ENCODE data around the gene HOXC6. TPM values are rescaled to one million over a fixed set of nuclear protein-coding genes. Genes with fewer than 3 reads are reported as not detected.
"Not testable (repeated sequence)": the region's sequence is repeated elsewhere in the genome, so short reads cannot be mapped to it uniquely, and the experiment has no call there.

The HOXC6 gene
- total RNA-seq, 5 donors from 2014 or later (not counting 1 experiment from before 2014, with no cell fraction given): not detected

GRCh38 chr12:54042033-54042432, 13.8 kb downstream of the HOXC6 start:
- H3K9me3 ChIP-seq; DNase-seq; H3K4me3 ChIP-seq (ENCODE audit: control insufficient read depth in 1 of 2, extremely low read depth in 1 of 2, low read length in 1 of 2); H3K27ac Mint-ChIP-seq; H3K4me1 ChIP-seq (ENCODE audit: control insufficient read depth in 1 of 2, extremely low read depth in 1 of 2, insufficient read depth in 2 of 2, low read length in 2 of 2); ATAC-seq (replicated peaks in 1 of 4); H3K36me3 ChIP-seq (ENCODE audit: control insufficient read depth in 2 of 2, extremely low read depth in 1 of 2, insufficient read depth in 1 of 2, low read length in 1 of 2); H3K27ac ChIP-seq (ENCODE audit: low read length); H3K4me3 Mint-ChIP-seq; H3K36me3 Mint-ChIP-seq; H3K9me3 Mint-ChIP-seq; POLR2A ChIA-PET: not testable (repeated sequence)
- H3K27me3 ChIP-seq (replicated peaks in 1 of 2; ENCODE audit: control insufficient read depth in 2 of 2, extremely low read depth in 1 of 2, insufficient read depth in 2 of 2, low read length in 1 of 2): peaks cover 22 to 86% of the 10 kb centered on the region in 2 experiments
- CTCF ChIA-PET: interaction anchor here in 1 of 2 donors (1.2 kb wide), 1 partner anchor 10 kb away, joined by 3 read pairs; the partner anchor contains the start of gene HOXC5
- peaks cover 7 to 12% (median 11%) of the 10 kb centered on the region in 3 donors for H3K4me1 Mint-ChIP-seq
- H3K27me3 Mint-ChIP-seq: peaks cover 87 to 94% of the 10 kb centered on the region in 2 donors
- WGBS (ENCODE audit: insufficient coverage): 87% methylated on average over 3 of the region's 6 CpGs

GRCh38 chr12:54042970-54043853, 15.0 kb downstream of the HOXC6 start:
- WGBS (ENCODE audit: insufficient coverage): 35% methylated on average over 2 of the region's 6 CpGs
- H3K4me1 Mint-ChIP-seq: peaks cover 10 to 17% (median 11%) of the 10 kb centered on the region in 3 donors
- peaks cover 24 to 86% of the 10 kb centered on the region in 2 experiments for H3K27me3 ChIP-seq (replicated peaks in 1 of 2; ENCODE audit: control insufficient read depth in 2 of 2, extremely low read depth in 1 of 2, insufficient read depth in 2 of 2, low read length in 1 of 2)
- no peak overlapping the region for H3K27ac ChIP-seq (ENCODE audit: low read length)
- POLR2A ChIA-PET: interaction anchor here in 1 of 2 donors (0.7 kb wide), 1 partner anchor 13 kb away, joined by 11 read pairs; no protein-coding TSS in a partner anchor
- H3K9me3 Mint-ChIP-seq: no peaks in the 10 kb centered on the region
- H3K27me3 Mint-ChIP-seq: peaks cover 87 to 94% of the 10 kb centered on the region in 2 donors
- H3K36me3 ChIP-seq (ENCODE audit: control insufficient read depth in 2 of 2, extremely low read depth in 1 of 2, insufficient read depth in 1 of 2, low read length in 1 of 2): no peaks in the 10 kb centered on the region
- no peaks in the 10 kb centered on the region for H3K9me3 ChIP-seq
- no peak overlapping the region for H3K4me3 ChIP-seq (ENCODE audit: control insufficient read depth in 1 of 2, extremely low read depth in 1 of 2, low read length in 1 of 2)
- no peak overlapping the region for H3K27ac Mint-ChIP-seq
- DNase-seq (no peak), ATAC-seq (replicated peaks in 1 of 4) (no peak)
- H3K4me1 ChIP-seq (ENCODE audit: control insufficient read depth in 1 of 2, extremely low read depth in 1 of 2, insufficient read depth in 2 of 2, low read length in 2 of 2): peaks cover 0 to 20% of the 10 kb centered on the region in 2 experiments
- no peaks in the 10 kb centered on the region for H3K36me3 Mint-ChIP-seq
- no peak overlapping the region for H3K4me3 Mint-ChIP-seq
- CTCF ChIA-PET: interaction anchor here in 1 of 2 donors (0.5 kb wide), 1 partner anchor 253 kb away, joined by 4 read pairs; no protein-coding TSS in a partner anchor

DNA sequence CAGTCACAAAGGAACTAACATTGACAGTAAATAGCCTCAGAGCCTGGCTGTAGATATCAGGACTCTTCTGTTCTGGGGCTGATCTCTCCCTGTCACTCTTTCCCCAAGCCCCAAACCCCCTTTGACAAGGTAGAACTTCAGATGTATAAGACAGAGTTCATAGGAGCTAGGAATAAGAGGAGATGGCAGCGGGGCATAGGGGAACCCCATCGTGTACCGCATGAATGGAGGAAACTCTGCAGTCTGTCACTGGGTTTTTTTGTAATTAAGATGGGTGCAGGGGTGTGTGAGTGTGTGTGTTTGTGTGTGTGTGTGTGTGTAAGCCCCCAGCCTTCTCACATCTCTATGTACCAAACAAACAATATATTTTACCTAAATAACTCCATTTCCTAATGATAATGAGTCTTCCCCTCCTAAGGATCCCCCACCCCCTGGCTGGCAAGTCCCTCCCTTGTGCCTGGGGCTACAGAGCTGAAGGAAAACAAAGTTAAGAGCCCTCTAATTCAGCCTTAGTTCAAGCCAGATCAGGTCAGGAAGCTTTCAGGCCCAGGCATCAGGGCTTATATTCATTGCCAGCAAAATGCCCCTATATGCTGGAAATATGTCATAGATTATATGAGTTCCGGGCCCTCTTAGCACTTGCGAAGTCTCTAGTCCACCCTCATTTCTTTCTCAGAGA, 16.3 kb downstream of the HOXC6 start:
- no peak for DNase-seq
- peak in 1 of 4 experiments; percentile 32 for ATAC-seq (replicated peaks in 1 of 4)
- Histone ChIP-seq H3K27me3 (replicated peaks in 1 of 2; ENCODE audit: control insufficient read depth in 2 of 2, extremely low read depth in 1 of 2, insufficient read depth in 2 of 2, low read length in 1 of 2) (peaks cover 29 to 82% of the 10 kb centered on the region in 2 experiments), H3K27ac (ENCODE audit: low read length) (no peak overlapping the region), H3K4me3 (ENCODE audit: control insufficient read depth in 1 of 2, extremely low read depth in 1 of 2, low read length in 1 of 2) (no peak overlapping the region), H3K4me1 (ENCODE audit: control insufficient read depth in 1 of 2, extremely low read depth in 1 of 2, insufficient read depth in 2 of 2, low read length in 2 of 2) (peaks cover 0 to 20% of the 10 kb centered on the region in 2 experiments), H3K9me3 (no peaks in the 10 kb centered on the region), H3K36me3 (ENCODE audit: control insufficient read depth in 2 of 2, extremely low read depth in 1 of 2, insufficient read depth in 1 of 2, low read length in 1 of 2) (no peaks in the 10 kb centered on the region)
- CTCF ChIA-PET: interaction anchor here in 1 of 2 donors (1.1 kb wide), 2 partner anchors 146 to 157 kb away, joined by 3 read pairs; no protein-coding TSS in a partner anchor
- Mint-ChIP-seq H3K4me3 (no peak overlapping the region), H3K4me1 (peaks cover 10 to 17% (median 11%) of the 10 kb centered on the region in 3 donors), H3K27ac (peak overlapping the region in 1 of 2 donors; percentile 11), H3K27me3 (peaks cover 86 to 94% of the 10 kb centered on the region in 2 donors), H3K9me3 (no peaks in the 10 kb centered on the region), H3K36me3 (no peaks in the 10 kb centered on the region)
- POLR2A ChIA-PET: no interaction called here
- WGBS (ENCODE audit: insufficient coverage): no CpG with 5 or more reads among the region's 5 CpGs

DNA sequence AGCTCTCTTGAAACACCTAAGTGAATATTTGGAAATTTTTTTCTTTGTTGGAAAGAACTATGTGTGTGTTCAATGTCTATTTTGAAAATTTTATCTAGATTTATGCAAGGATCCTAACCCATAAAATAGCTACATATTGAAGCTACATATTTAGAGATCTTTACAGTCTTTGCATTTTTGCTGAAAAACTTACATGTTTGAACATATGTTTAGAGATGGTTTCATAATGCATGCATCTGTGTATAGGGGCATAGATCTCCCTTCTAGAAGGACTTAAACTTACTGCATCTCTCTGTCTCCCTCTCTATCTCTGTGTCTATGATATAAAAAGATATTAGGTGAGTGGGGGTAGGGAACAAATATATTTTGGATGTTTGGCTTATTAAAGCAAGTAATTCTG, 17.2 kb downstream of the HOXC6 start:
- Histone ChIP-seq H3K36me3 (ENCODE audit: control insufficient read depth in 2 of 2, extremely low read depth in 1 of 2, insufficient read depth in 1 of 2, low read length in 1 of 2) (no peaks in the 10 kb centered on the region), H3K4me1 (ENCODE audit: control insufficient read depth in 1 of 2, extremely low read depth in 1 of 2, insufficient read depth in 2 of 2, low read length in 2 of 2) (peaks cover 0 to 25% of the 10 kb centered on the region in 2 experiments), H3K4me3 (ENCODE audit: control insufficient read depth in 1 of 2, extremely low read depth in 1 of 2, low read length in 1 of 2) (no peak overlapping the region), H3K9me3 (no peaks in the 10 kb centered on the region), H3K27me3 (replicated peaks in 1 of 2; ENCODE audit: control insufficient read depth in 2 of 2, extremely low read depth in 1 of 2, insufficient read depth in 2 of 2, low read length in 1 of 2) (peaks cover 28 to 82% of the 10 kb centered on the region in 2 experiments), H3K27ac (ENCODE audit: low read length) (no peak overlapping the region)
- no peaks in the 10 kb centered on the region for H3K9me3 Mint-ChIP-seq
- H3K36me3 Mint-ChIP-seq: no peaks in the 10 kb centered on the region
- POLR2A ChIA-PET: no interaction called here
- DNase-seq: no peak
- CTCF ChIA-PET: interaction anchor here in 1 of 2 donors (1.1 kb wide), 2 partner anchors 146 to 156 kb away, joined by 3 read pairs; no protein-coding TSS in a partner anchor
- no peak overlapping the region for H3K27ac Mint-ChIP-seq
- no peak overlapping the region for H3K4me3 Mint-ChIP-seq
- H3K27me3 Mint-ChIP-seq: peaks cover 88 to 94% of the 10 kb centered on the region in 2 donors
- peaks cover 17 to 24% (median 18%) of the 10 kb centered on the region in 3 donors for H3K4me1 Mint-ChIP-seq
- ATAC-seq (replicated peaks in 1 of 4): no peak

GRCh38 chr12:54045868-54046521, 17.8 kb downstream of the HOXC6 start:
- 65% methylated on average over 9 of the region's 16 CpGs for WGBS (ENCODE audit: insufficient coverage)
- peaks cover 19 to 26% (median 24%) of the 10 kb centered on the region in 3 donors for H3K4me1 Mint-ChIP-seq
- Histone ChIP-seq H3K27me3 (replicated peaks in 1 of 2; ENCODE audit: control insufficient read depth in 2 of 2, extremely low read depth in 1 of 2, insufficient read depth in 2 of 2, low read length in 1 of 2) (peaks cover 30 to 86% of the 10 kb centered on the region in 2 experiments), H3K4me3 (ENCODE audit: control insufficient read depth in 1 of 2, extremely low read depth in 1 of 2, low read length in 1 of 2) (no peak overlapping the region), H3K4me1 (ENCODE audit: control insufficient read depth in 1 of 2, extremely low read depth in 1 of 2, insufficient read depth in 2 of 2, low read length in 2 of 2) (peaks cover 0 to 27% of the 10 kb centered on the region in 2 experiments), H3K27ac (ENCODE audit: low read length) (no peak overlapping the region), H3K9me3 (no peaks in the 10 kb centered on the region), H3K36me3 (ENCODE audit: control insufficient read depth in 2 of 2, extremely low read depth in 1 of 2, insufficient read depth in 1 of 2, low read length in 1 of 2) (no peaks in the 10 kb centered on the region)
- ATAC-seq (replicated peaks in 1 of 4) (no peak), DNase-seq (no peak)
- ChIA-PET CTCF (no interaction called here), POLR2A (no interaction called here)
- H3K36me3 Mint-ChIP-seq: no peaks in the 10 kb centered on the region
- no peak overlapping the region for H3K27ac Mint-ChIP-seq
- peak overlapping the region in 1 of 3 donors; percentile 62 for H3K4me3 Mint-ChIP-seq
- H3K27me3 Mint-ChIP-seq: peaks cover 89 to 96% of the 10 kb centered on the region in 2 donors
- H3K9me3 Mint-ChIP-seq: no peaks in the 10 kb centered on the region

DNA sequence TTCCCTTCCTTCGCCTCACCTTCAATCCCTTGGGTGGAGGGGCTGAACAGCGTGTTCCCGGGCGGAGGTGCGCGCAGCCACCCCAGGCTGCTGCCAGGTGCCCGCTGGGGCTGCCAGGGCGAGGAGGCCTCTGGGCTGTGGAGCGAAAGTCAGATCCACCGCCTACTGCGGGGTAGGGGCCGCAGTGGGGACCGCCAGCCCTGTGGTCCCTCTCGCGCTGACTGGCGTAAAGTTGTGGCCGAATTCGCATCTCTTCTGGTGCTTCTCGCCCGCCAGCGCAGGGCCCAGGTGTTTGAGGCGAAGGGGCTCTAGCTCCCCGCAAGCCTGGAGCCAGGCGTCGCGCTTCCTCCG, 18.5 kb downstream of the HOXC6 start:
- peak overlapping the region; percentile 28 to 62 (median 28) for H3K4me3 Mint-ChIP-seq
- H3K27me3 Mint-ChIP-seq: peaks cover 92 to 97% of the 10 kb centered on the region in 2 donors
- H3K4me3 ChIP-seq (ENCODE audit: control insufficient read depth in 1 of 2, extremely low read depth in 1 of 2, low read length in 1 of 2): peak overlapping the region in 1 of 2 donors; percentile 18
- H3K9me3 ChIP-seq: no peaks in the 10 kb centered on the region
- H3K27ac ChIP-seq (ENCODE audit: low read length): no peak overlapping the region
- WGBS (ENCODE audit: insufficient coverage): 11% methylated on average over 20 of the region's 27 CpGs
- H3K36me3 ChIP-seq (ENCODE audit: control insufficient read depth in 2 of 2, extremely low read depth in 1 of 2, insufficient read depth in 1 of 2, low read length in 1 of 2): no peaks in the 10 kb centered on the region
- H3K9me3 Mint-ChIP-seq: no peaks in the 10 kb centered on the region
- POLR2A ChIA-PET: no interaction called here
- ATAC-seq (replicated peaks in 1 of 4): peak in 1 of 4 experiments; percentile 19
- CTCF ChIA-PET: no interaction called here
- peaks cover 0 to 34% of the 10 kb centered on the region in 2 experiments for H3K4me1 ChIP-seq (ENCODE audit: control insufficient read depth in 1 of 2, extremely low read depth in 1 of 2, insufficient read depth in 2 of 2, low read length in 2 of 2)
- DNase-seq: no peak
- peaks cover 30 to 86% of the 10 kb centered on the region in 2 experiments for H3K27me3 ChIP-seq (replicated peaks in 1 of 2; ENCODE audit: control insufficient read depth in 2 of 2, extremely low read depth in 1 of 2, insufficient read depth in 2 of 2, low read length in 1 of 2)
- H3K4me1 Mint-ChIP-seq: peaks cover 22 to 32% (median 31%) of the 10 kb centered on the region in 3 donors
- no peaks in the 10 kb centered on the region for H3K36me3 Mint-ChIP-seq
- H3K27ac Mint-ChIP-seq: no peak overlapping the region

Data from T-cell (primary cell).